ENCODE data around the gene RCSD1. TPM values are rescaled to one million over a fixed set of nuclear protein-coding genes. Genes with fewer than 3 reads are reported as not detected.

The RCSD1 gene
- total and polyA plus RNA-seq, 2 donors (not counting 3 experiments of a cell fraction or from before 2014, with no cell fraction given): 0.08 to 1.00 TPM

DNA sequence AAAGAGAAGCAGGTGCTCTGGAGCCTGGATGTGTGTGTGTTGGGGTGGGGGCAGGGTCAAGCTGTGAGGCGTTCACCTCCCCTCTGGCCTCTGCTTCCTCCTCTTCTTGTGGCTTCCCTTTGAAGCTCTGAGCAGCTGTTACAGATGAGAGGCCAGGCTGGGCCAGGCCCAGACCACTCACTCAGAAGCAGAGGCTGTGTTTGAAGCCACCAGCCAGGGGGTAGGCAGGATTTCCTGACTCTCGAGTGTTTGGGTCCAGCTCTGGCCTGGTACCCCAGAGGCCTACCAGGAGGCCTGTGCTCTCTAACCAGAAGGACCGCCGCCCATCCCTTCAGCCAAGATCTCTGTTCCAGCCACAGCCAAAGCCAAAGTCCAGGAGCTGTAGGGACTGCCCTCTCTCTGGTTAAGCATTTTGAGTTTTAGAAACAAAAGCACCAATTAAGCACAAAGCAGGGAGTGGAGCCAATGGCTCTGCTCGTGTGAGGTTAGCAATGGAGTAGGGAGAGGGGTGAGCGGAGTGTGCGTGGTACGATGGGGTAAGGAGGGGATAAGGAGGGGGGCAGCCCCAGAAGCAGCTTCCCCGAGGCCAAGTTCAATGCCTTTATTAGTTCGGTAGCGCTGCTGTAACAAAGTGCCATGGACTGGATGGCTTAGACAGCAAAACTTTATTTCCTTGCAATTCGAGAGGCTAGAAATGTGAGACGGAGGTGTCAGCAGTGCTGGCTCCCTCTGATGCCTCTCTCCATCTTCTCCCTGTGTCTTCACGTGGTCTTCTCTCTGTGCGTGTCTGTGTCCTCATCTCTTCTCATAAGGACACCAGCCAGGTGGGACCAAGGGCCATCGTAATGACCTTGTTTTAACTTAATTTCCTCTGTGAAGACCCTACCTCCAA, 20.5 kb downstream of the RCSD1 start:
- Histone ChIP-seq H3K9me1 (replicated peaks; ENCODE audit: control insufficient read depth, extremely low read depth, insufficient read depth, low read length) (no peaks in the 10 kb centered on the region), H3K79me2 (ENCODE audit: control insufficient read depth, insufficient read depth, low read length) (no peaks in the 10 kb centered on the region), H3K9ac (replicated peaks; ENCODE audit: extremely low read depth, insufficient read depth, low read length) (no peak overlapping the region), H3K27me3 (ENCODE audit: control insufficient read depth in 2 of 2, insufficient read depth in 2 of 2, low read length in 2 of 2) (peaks cover 0 to 3% of the 10 kb centered on the region in 2 experiments), H3K9me3 (replicated peaks; ENCODE audit: control insufficient read depth, insufficient read depth, low read length) (no peaks in the 10 kb centered on the region), H3K36me3 (ENCODE audit: control insufficient read depth in 2 of 2, extremely low read depth in 1 of 2, insufficient read depth in 2 of 2, low read length in 2 of 2) (no peaks in the 10 kb centered on the region), H3K4me1 (ENCODE audit: control insufficient read depth, extremely low read depth, insufficient read depth, low read length) (peaks cover 13% of the 10 kb centered on the region), H3K4me2 (ENCODE audit: insufficient read depth, low read length) (no peak overlapping the region), H3K27ac (ENCODE audit: insufficient read depth, low read depth, low read length) (no peak overlapping the region), H3K4me3 (replicated peaks in 1 of 3; ENCODE audit: insufficient read depth in 1 of 3, low read depth in 1 of 3, low read length in 3 of 3) (no peak overlapping the region), H2AFZ (ENCODE audit: low read depth, low read length) (no peak overlapping the region), H4K20me1 (replicated peaks; ENCODE audit: control insufficient read depth, extremely low read depth, insufficient read depth, low read length) (no peaks in the 10 kb centered on the region)
- CTCF ChIA-PET: no interaction called here
- DNase-seq (ENCODE audit: low read depth, low spot score) (no peak), FAIRE-seq (no peak)
- no peak for TF ChIP-seq JUN (IDR thresholded peaks at IDR 0.05; ENCODE audit: borderline replicate concordance, insufficient read depth, insufficient read length, low read depth)
- TF ChIP-seq FOS (IDR thresholded peaks at IDR 0.05; ENCODE audit: borderline replicate concordance, insufficient read depth, low read length): no peak
- TF ChIP-seq, protein P1, sequence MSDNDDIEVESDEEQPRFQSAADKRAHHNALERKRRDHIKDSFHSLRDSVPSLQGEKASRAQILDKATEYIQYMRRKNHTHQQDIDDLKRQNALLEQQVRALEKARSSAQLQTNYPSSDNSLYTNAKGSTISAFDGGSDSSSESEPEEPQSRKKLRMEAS (IDR thresholded peaks at IDR 0.05; ENCODE audit: insufficient read depth, insufficient read length): no peak
- no peak for TF ChIP-seq EZH2 (IDR thresholded peaks at IDR 0.05; ENCODE audit: borderline replicate concordance, low read depth, low read length, severe bottlenecking)
- TF ChIP-seq, protein P2, sequence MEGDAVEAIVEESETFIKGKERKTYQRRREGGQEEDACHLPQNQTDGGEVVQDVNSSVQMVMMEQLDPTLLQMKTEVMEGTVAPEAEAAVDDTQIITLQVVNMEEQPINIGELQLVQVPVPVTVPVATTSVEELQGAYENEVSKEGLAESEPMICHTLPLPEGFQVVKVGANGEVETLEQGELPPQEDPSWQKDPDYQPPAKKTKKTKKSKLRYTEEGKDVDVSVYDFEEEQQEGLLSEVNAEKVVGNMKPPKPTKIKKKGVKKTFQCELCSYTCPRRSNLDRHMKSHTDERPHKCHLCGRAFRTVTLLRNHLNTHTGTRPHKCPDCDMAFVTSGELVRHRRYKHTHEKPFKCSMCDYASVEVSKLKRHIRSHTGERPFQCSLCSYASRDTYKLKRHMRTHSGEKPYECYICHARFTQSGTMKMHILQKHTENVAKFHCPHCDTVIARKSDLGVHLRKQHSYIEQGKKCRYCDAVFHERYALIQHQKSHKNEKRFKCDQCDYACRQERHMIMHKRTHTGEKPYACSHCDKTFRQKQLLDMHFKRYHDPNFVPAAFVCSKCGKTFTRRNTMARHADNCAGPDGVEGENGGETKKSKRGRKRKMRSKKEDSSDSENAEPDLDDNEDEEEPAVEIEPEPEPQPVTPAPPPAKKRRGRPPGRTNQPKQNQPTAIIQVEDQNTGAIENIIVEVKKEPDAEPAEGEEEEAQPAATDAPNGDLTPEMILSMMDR (IDR thresholded peaks at IDR 0.05; ENCODE audit: extremely low read depth in 1 of 2, insufficient read depth in 1 of 2, low read depth in 1 of 2, low read length in 2 of 2): no peak
- TF ChIP-seq GATA2 (IDR thresholded peaks at IDR 0.05; ENCODE audit: insufficient read depth, insufficient read length, low read depth, low read length): no peak
- no peak for TF ChIP-seq MYC (IDR thresholded peaks at IDR 0.05; ENCODE audit: low read depth, low read length)
- TF ChIP-seq POLR2AphosphoS5 (IDR thresholded peaks at IDR 0.05; ENCODE audit: insufficient read depth, low read depth, low read length): no peak
- no peak for TF ChIP-seq POLR2A (IDR thresholded peaks at IDR 0.05; ENCODE audit: low read depth, low read length)
- POLR2A ChIA-PET: interaction anchor here (0.5 kb wide), 1 partner anchor 35 kb away, joined by 5 read pairs; no protein-coding TSS in a partner anchor
- dilution Hi-C loops (cut with MboI; ENCODE audit: extremely low pct_ligation_motif_present, low sequenced_read_pairs) (no loop called here), intact Hi-C loops (cut with micrococcal nuclease) (no loop called here)
- no TSS peak for BruUV-seq (replicated peaks)
